AG04450 (cell line): ENCODE results near the gene KSR2. TPM values are rescaled to one million over a fixed set of nuclear protein-coding genes. Genes with fewer than 3 reads are reported as not detected.

Experiments
- CTCF ChIA-PET: fragments of 300-600, 350-600 bp; formaldehyde crosslinking; extraction: SDS; loops from one replicate; lab custom pipeline; 2022; ENCODE audit warnings: antibody characterized with exemption, inconsistent platforms; lab: Charles Lee
- POLR2A ChIA-PET: fragments of 350-600 bp; formaldehyde crosslinking; extraction: SDS; loops from one replicate; lab custom pipeline; 2021; ENCODE audit warnings: antibody characterized with exemption, inconsistent platforms; lab: Yijun Ruan, JAX
- DNase-seq: peaks from one replicate; pipeline ENCODE4 v3.0.0-alpha.2; 2011; ENCODE audit warnings: low read depth, low spot score
- H3K27ac ChIP-seq: one replicate; pipeline ENCODE4 v1.5.1; 2012; ENCODE audit warnings: low read depth, low read length, control low read depth
- H3K27me3 ChIP-seq: one replicate; pipeline ENCODE4 v1.6.0; 2012; ENCODE audit warnings: low read length; ENCODE audit not compliant: control insufficient read depth, insufficient read depth
- H3K4me3 ChIP-seq: 2 replicates; pipeline ENCODE4 v1.5.1; 2011; ENCODE audit warnings: mild to moderate bottlenecking, low read depth, low read length, control low read depth
- H3K9me3 ChIP-seq: 2 replicates; pipeline ENCODE4 v1.5.1; 2012; ENCODE audit warnings: low read length; ENCODE audit not compliant: control insufficient read depth, insufficient read depth
- CTCF ChIP-seq: IDR thresholded peaks from 2 replicates; pipeline ENCODE4 v1.5.1; 2011; ENCODE audit warnings: low read depth, low read length, control low read depth, inconsistent platforms
- polyA plus RNA-seq: library from polyadenylated mRNA; depleted of rRNA; stranded (reverse); fragments of >200 nt; gene quantifications from 2 replicates; pipeline ENCODE4 v1.2.3, GENCODE V29; 2011

Gene KSR2
- polyA plus RNA-seq, 1 experiment: not detected

DNA sequence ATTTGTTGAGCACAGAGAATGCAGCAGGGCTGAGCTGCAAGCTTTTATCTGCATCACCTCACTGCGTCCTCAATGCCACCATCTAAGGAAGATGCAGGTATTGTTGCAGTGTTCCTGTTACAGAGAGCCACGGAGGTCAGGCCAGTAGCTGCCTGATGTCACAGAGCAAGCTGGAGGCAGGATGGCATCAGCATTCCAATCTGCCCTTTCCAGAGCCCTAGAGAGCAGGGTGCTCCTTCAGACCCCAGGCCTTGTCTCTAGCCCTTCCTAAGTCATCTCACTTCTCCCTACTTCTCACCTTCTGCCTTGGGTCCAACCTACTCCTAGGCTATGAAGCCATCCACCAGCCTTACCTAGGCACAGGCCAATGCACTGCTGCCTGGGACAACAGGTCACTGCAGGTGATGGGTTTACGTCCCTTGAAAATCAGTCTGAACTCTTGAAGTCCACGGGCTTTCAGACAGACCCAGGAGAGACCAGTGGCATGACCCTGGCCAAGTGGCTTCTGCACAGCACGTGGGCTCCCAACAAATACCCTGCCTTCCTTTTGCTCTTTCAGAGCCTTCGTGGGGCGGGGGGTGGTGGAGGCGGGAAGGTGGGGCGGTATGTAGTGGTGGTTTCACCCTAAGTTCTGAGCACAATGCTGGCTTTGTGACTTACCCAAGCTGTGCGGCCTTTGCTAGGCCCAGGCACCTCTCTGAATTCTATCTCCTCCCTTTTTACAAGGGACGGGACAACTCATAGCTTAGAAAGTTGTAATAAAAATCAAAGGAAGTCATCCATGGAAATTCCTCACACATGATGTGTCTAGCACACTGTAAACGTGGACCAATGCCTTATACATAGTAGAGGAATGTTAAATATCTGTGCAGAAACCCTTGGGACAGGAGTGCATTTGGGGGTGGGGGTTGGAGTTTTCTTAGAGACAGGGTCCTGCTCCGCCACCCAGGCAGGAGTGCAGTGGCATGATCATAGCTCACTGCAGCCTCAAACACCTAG lies 136.0 kb downstream of the KSR2 start:
- no peak for DNase-seq
- Histone ChIP-seq H3K9me3 (peaks cover 10% of the 10 kb centered on the region; the same call in 1 of the 2 replicates), H3K4me3 (no peak overlapping the region), H3K27ac (no peak overlapping the region), H3K27me3 (no peaks in the 10 kb centered on the region)
- TF ChIP-seq CTCF: no peak
- CTCF ChIA-PET: interaction anchor here (0.5 to 4.1 kb wide), 4 partner anchors 17 to 466 kb away, joined by 4 to 21 read pairs (median 8); no protein-coding TSS in a partner anchor
- POLR2A ChIA-PET: no interaction called here

- ChIA-PET POLR2A (no interaction called here), CTCF (interaction anchor here (0.6 to 4.1 kb wide), 4 partner anchors 19 to 594 kb away, joined by 3 to 21 read pairs (median 5); no protein-coding TSS in a partner anchor)
- H3K9me3 ChIP-seq: peaks cover 10% of the 10 kb centered on the region; the same call in 1 of the 2 replicates
- no peak overlapping the region for H3K4me3 ChIP-seq
- no peak for DNase-seq
- H3K27me3 ChIP-seq: no peaks in the 10 kb centered on the region
- no peak overlapping the region for H3K27ac ChIP-seq
- no peak for TF ChIP-seq CTCF
These were observed 138.3 kb downstream of the KSR2 start for GRCh38 chr12:117830471-117830870.

- ChIA-PET CTCF (no interaction called here), POLR2A (no interaction called here)
- no peak overlapping the region for H3K4me3 ChIP-seq
- H3K27ac ChIP-seq: no peak overlapping the region
- H3K9me3 ChIP-seq: peaks cover 10% of the 10 kb centered on the region; the same call in 1 of the 2 replicates
- no peak for TF ChIP-seq CTCF
- no peaks in the 10 kb centered on the region for H3K27me3 ChIP-seq
- DNase-seq: no peak
These were observed 139.7 kb downstream of the KSR2 start for GRCh38 chr12:117829108-117829507.

- Histone ChIP-seq H3K4me3 (no peak overlapping the region), H3K27me3 (no peaks in the 10 kb centered on the region), H3K27ac (no peak overlapping the region), H3K9me3 (peaks cover 10% of the 10 kb centered on the region; the same call in 1 of the 2 replicates)
- no peak for TF ChIP-seq CTCF
- ChIA-PET POLR2A (no interaction called here), CTCF (no interaction called here)
- DNase-seq: no peak
These were observed 141.1 kb downstream of the KSR2 start for GRCh38 chr12:117827660-117828059.

DNA sequence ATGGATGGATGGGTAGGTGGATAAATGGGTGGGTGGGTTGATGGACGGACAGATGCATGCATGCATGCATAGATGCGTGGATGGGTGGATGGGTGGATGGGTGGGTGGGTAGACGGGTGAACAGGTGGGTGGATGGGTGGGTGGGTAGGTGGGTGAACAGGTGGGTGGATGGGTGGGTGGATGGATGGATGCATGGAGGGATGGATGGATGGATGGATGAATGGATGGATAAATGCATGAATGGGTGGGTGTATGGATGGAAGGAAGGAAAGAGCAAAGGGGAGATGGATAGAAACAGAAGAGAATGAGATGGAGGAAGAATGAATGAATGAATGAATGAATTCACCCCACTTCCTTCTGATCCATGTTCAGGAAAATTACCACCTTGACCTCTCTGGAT lies 143.0 kb downstream of the KSR2 start:
- no peak for DNase-seq
- Histone ChIP-seq H3K9me3 (peaks cover 10% of the 10 kb centered on the region; the same call in 1 of the 2 replicates), H3K27me3 (no peaks in the 10 kb centered on the region), H3K4me3 (no peak overlapping the region), H3K27ac (no peak overlapping the region)
- POLR2A ChIA-PET: no interaction called here
- no peak for TF ChIP-seq CTCF
- CTCF ChIA-PET: interaction anchor here (0.7 to 1.4 kb wide), 2 partner anchors 11 to 12 kb away, joined by 3 to 5 read pairs; no protein-coding TSS in a partner anchor
